ENCODE results near the gene HHIPL1. TPM values are rescaled to one million over a fixed set of nuclear protein-coding genes. Genes with fewer than 3 reads are reported as not detected.

HHIPL1 gene
- total RNA-seq, 2 donors from 2014 or later = 0.44 to 0.93 TPM

DNA sequence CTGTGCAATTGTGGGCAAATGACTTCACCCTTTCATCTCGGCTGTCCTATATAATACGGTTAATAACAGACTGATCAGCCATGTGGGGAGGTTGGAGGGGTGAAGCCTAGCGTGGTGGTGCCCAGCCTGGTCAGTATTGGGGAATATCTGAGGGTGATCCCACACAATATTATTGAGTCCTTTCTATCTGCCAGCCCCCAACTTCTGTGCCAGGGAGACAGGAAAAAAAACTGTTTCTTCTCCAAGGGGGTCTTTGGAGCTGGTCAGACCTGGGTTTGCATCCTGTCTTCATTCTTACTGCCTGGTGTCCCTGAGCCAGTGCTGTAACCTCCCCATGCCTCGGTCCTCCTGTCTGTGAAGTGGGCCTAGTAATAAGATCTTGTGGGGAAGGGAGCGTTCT is 45.7 kb downstream of the HHIPL1 start:
- DNase-seq = no peak
- intact Hi-C loops (cut with DNase I) = no loop called here
- Histone ChIP-seq H3K4me3 (no peak overlapping the region), H3K36me3 (no peaks in the 10 kb centered on the region), H3K4me1 (no peaks in the 10 kb centered on the region), H3K27me3 (no peaks in the 10 kb centered on the region), H3K9ac (ENCODE audit: low read depth in 2 of 2, low read length in 2 of 2) (no peak overlapping the region), H3K9me3 (no peaks in the 10 kb centered on the region), H3K27ac (no peak overlapping the region)
- TF ChIP-seq, protein P1, sequence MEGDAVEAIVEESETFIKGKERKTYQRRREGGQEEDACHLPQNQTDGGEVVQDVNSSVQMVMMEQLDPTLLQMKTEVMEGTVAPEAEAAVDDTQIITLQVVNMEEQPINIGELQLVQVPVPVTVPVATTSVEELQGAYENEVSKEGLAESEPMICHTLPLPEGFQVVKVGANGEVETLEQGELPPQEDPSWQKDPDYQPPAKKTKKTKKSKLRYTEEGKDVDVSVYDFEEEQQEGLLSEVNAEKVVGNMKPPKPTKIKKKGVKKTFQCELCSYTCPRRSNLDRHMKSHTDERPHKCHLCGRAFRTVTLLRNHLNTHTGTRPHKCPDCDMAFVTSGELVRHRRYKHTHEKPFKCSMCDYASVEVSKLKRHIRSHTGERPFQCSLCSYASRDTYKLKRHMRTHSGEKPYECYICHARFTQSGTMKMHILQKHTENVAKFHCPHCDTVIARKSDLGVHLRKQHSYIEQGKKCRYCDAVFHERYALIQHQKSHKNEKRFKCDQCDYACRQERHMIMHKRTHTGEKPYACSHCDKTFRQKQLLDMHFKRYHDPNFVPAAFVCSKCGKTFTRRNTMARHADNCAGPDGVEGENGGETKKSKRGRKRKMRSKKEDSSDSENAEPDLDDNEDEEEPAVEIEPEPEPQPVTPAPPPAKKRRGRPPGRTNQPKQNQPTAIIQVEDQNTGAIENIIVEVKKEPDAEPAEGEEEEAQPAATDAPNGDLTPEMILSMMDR (IDR thresholded peaks at IDR 0.05) = no peak

DNA sequence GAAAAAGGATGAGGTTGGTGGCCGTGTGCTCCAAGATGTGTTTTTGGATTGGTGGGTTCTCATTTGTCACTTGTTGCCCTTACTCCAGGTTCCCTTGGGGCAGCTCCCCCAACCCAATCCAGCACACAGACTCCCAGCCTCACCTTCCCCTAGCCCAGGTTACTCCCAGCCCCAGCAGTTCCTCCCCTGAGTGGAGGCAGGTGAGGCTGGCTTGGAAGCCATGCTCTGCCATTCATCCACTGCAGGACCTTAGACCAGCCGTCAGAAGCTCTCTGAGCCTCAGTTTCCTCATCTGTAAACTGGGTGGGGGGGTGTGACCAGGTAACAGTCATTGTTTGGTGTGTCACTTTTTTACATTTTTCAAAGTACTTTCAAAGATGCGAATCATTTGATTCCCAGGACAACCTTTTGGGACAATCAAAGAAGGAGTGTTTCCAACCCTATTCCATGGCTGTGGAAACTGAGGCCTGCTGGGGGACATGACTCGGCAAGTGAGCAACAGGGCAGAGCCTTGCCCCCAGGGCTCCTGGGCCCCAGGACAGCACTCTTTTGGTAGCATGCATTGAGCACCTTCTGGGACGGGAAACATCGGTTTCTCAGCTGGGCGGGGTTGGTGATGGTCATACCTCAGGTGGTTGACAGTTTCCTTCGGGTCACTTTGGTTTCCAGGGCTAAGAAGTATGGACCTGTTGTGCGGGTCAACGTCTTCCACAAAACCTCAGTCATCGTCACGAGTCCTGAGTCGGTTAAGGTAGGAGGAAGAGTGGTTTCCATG is 46.4 kb downstream of the HHIPL1 start:
- no peak for DNase-seq
- Histone ChIP-seq H3K27me3 (no peaks in the 10 kb centered on the region), H3K36me3 (no peaks in the 10 kb centered on the region), H3K4me1 (no peaks in the 10 kb centered on the region), H3K9me3 (no peaks in the 10 kb centered on the region), H3K27ac (no peak overlapping the region), H3K9ac (ENCODE audit: low read depth in 2 of 2, low read length in 2 of 2) (no peak overlapping the region), H3K4me3 (no peak overlapping the region)
- TF ChIP-seq, protein P1 (IDR thresholded peaks at IDR 0.05) = no peak
- intact Hi-C loops (cut with DNase I) = no loop called here

DNA sequence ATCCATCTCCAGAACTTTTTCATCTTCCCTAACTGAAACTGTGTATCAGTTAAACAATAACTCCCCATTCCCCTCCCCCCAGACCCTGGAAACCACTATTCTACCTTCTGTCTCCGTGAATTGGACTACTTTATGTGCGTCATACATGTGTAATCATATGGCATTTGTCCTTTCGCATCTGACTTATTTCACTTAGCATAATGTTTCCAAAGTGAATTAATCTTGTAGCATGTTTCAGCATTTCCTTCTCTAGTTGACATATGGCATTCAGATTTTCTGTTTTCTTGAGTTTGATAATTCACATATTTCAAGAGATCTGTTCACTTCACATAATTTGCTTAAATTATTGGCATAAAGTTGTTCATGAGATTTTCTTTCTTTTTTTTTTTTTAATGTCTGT is 49.0 kb downstream of the HHIPL1 start:
- Histone ChIP-seq H3K27ac (no peak overlapping the region), H3K36me3 (no peaks in the 10 kb centered on the region), H3K9ac (ENCODE audit: low read depth in 2 of 2, low read length in 2 of 2) (no peak overlapping the region), H3K4me3 (no peak overlapping the region), H3K9me3 (no peaks in the 10 kb centered on the region), H3K27me3 (no peaks in the 10 kb centered on the region), H3K4me1 (no peaks in the 10 kb centered on the region)
- intact Hi-C loops (cut with DNase I) = no loop called here
- TF ChIP-seq, protein P1 (IDR thresholded peaks at IDR 0.05) = no peak
- no peak for DNase-seq

DNA sequence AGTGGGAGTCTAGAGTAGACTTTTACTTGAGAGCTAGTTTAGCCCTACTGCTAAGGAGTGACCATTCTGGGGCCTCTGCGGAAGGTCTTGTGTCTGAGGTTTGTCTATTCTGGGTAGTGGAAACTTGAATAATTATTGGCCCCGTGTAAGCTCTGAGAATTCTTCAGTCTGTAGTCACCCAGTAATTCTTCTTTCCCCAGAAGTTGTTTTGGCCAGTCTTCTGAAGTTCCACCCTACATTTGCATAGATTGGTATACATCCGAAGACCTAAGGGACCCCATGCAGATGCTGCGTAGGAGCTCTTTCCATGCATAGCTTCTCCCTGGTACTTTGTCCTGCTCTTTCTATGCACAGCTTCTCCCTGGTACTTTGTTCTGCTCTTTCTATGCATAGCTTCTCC is 52.0 kb downstream of the HHIPL1 start:
- intact Hi-C loops (cut with DNase I) = no loop called here
- Histone ChIP-seq H3K27me3 (no peaks in the 10 kb centered on the region), H3K4me3 (no peak overlapping the region), H3K9ac (ENCODE audit: low read depth in 2 of 2, low read length in 2 of 2) (no peak overlapping the region), H3K27ac (no peak overlapping the region), H3K36me3 (no peaks in the 10 kb centered on the region), H3K9me3 (no peaks in the 10 kb centered on the region), H3K4me1 (no peaks in the 10 kb centered on the region)
- no peak for DNase-seq
- TF ChIP-seq, protein P1 (IDR thresholded peaks at IDR 0.05) = no peak

DNA sequence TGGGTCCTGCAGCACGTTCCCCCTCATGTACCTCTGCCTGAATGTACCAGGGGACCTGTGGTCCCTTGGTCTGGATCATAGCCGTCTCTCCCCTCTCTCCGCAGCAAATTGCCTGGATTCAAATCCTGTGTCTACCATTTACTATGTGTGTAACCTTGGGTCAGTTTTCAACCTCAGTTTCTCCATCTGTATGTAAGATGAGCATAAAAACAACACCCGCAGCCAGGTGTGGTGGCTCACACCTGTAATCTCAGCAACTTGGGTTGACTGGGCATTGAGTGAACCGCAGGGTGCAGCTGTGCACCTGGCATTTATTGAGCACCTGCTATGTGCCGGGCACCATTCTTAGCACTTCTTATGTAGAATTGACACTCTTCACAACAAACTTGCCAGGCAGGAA is 53.3 kb downstream of the HHIPL1 start:
- Histone ChIP-seq H3K9ac (ENCODE audit: low read depth in 2 of 2, low read length in 2 of 2) (no peak overlapping the region), H3K4me3 (no peak overlapping the region), H3K9me3 (no peaks in the 10 kb centered on the region), H3K27me3 (no peaks in the 10 kb centered on the region), H3K4me1 (no peaks in the 10 kb centered on the region), H3K36me3 (no peaks in the 10 kb centered on the region), H3K27ac (no peak overlapping the region)
- intact Hi-C loops (cut with DNase I) = no loop called here
- TF ChIP-seq, protein P1 (IDR thresholded peaks at IDR 0.05) = no peak
- no peak for DNase-seq
